Suprapubic skin (tissue), 3 donors: ENCODE data around the gene ID4.

Experiments
- CTCF ChIP-seq, 2 donors: fragments of 200-600 bp in 1 of 2; fragments of 450-650 bp in 1 of 2; sonication (generic) in 1 of 2; IDR thresholded peaks; one replicate each; pipeline ENCODE4 v1.5.1; 2016 to 2019; ENCODE audit warnings: antibody characterized with exemption in 2 of 2, mild to moderate bottlenecking in 1 of 2, moderate library complexity in 1 of 2
- POLR2A ChIP-seq, 2 donors: fragments of 450-650 bp; IDR thresholded peaks; one replicate each; pipeline ENCODE4 v1.6.1; 2017; ENCODE audit warnings: antibody characterized with exemption in 2 of 2, mild to moderate bottlenecking in 2 of 2, moderate library complexity in 2 of 2

GRCh38 chr6:19833947-19834346, 3.2 kb upstream of the ID4 start:
- no peak for TF ChIP-seq POLR2A (IDR thresholded peaks at IDR 0.05)
- TF ChIP-seq CTCF (IDR thresholded peaks at IDR 0.05) = no peak
